HepG2 (cell line): ENCODE data around the gene SRSF7. TPM values are rescaled to one million over a fixed set of nuclear protein-coding genes. Genes with fewer than 3 reads are reported as not detected.

ENCODE experiments used
- CBX1 ChIP-seq: IDR thresholded peaks from one replicate; pipeline ENCODE4 v1.6.1; 2016; ENCODE audit warnings: antibody characterized with exemption, low read depth
- CREB3 ChIP-seq: sonication (generic); formaldehyde crosslinking; IDR thresholded peaks from 2 replicates; pipeline ENCODE4 v1.5.0; 2020; ENCODE audit warnings: missing genetic modification reagents
- HHEX ChIP-seq: IDR thresholded peaks from 2 replicates; pipeline ENCODE4 v1.6.1; 2016; ENCODE audit warnings: control low read depth
- IRF9 ChIP-seq: sonication (generic); formaldehyde crosslinking; IDR thresholded peaks from 2 replicates; pipeline ENCODE4 v1.8.0; 2022; ENCODE audit warnings: missing genetic modification reagents, mild to moderate bottlenecking, borderline replicate concordance
- KAT8 ChIP-seq: IDR thresholded peaks from 2 replicates; pipeline ENCODE4 v1.6.1; 2016; ENCODE audit warnings: missing genetic modification reagents, missing compliant biosample characterization
- KLF13 ChIP-seq: sonication (generic); formaldehyde crosslinking; IDR thresholded peaks from 2 replicates; pipeline ENCODE4 v1.4.0; 2020; ENCODE audit warnings: mild to moderate bottlenecking, missing genetic modification reagents
- NFKBIZ ChIP-seq: IDR thresholded peaks from 2 replicates; pipeline ENCODE4 v1.6.1; 2018; ENCODE audit warnings: missing genetic modification reagents, missing compliant biosample characterization
- NFYC ChIP-seq: IDR thresholded peaks from 2 replicates; pipeline ENCODE4 v1.6.1; 2016; ENCODE audit warnings: missing genetic modification reagents, missing compliant biosample characterization
- SOX13 ChIP-seq, 3 experiments: fragments of 450-650 bp in 1 of 3; sonication (generic) in 1 of 3; formaldehyde crosslinking in 1 of 3; IDR thresholded peaks in 2 of 3; conservative IDR thresholded peaks in 1 of 3; 2 replicates each; pipeline versions ENCODE4 v1.5.0 to v1.6.1; 2016 to 2020; ENCODE audit warnings: antibody characterized with exemption in 1 of 3, mild to moderate bottlenecking in 1 of 3, missing compliant biosample characterization in 1 of 3, missing genetic modification reagents in 1 of 3, moderate library complexity in 1 of 3
- TBX2 ChIP-seq: sonication (generic); formaldehyde crosslinking; IDR thresholded peaks from 2 replicates; pipeline ENCODE4 v1.5.0; 2020; ENCODE audit warnings: missing genetic modification reagents, mild to moderate bottlenecking, borderline replicate concordance
- TBX3 ChIP-seq: fragments of 450-650 bp; IDR thresholded peaks from 2 replicates; pipeline ENCODE4 v1.6.1; 2017; ENCODE audit warnings: antibody characterized with exemption, mild to moderate bottlenecking, inconsistent platforms, borderline replicate concordance
- TOPORS ChIP-seq: sonication (generic); formaldehyde crosslinking; IDR thresholded peaks from 2 replicates; pipeline ENCODE4 v1.8.0; 2023; ENCODE audit warnings: mild to moderate bottlenecking, missing genetic modification reagents
- TP53 ChIP-seq: sonication (generic); formaldehyde crosslinking; conservative IDR thresholded peaks from 2 replicates; pipeline ENCODE4 v1.4.0; 2020; ENCODE audit warnings: missing genetic modification reagents
- U2AF2 ChIP-seq: fragments of 200-400 bp; formaldehyde crosslinking; IDR thresholded peaks from 2 replicates; pipeline ENCODE4 v1.6.1; 2017; ENCODE audit warnings: low read depth, mild to moderate bottlenecking, low read length
- ZBTB4 ChIP-seq: sonication (generic); formaldehyde crosslinking; IDR thresholded peaks from 2 replicates; pipeline ENCODE4 v1.4.0; 2020; ENCODE audit warnings: missing genetic modification reagents, mild to moderate bottlenecking, borderline replicate concordance
- ZFP62 ChIP-seq: sonication (generic); formaldehyde crosslinking; IDR thresholded peaks from 2 replicates; pipeline ENCODE4 v1.4.0; 2020; ENCODE audit warnings: missing genetic modification reagents
- ZMYM4 ChIP-seq: sonication (generic); formaldehyde crosslinking; IDR thresholded peaks from 2 replicates; pipeline ENCODE4 v1.8.1; 2023; ENCODE audit warnings: mild to moderate bottlenecking, missing genetic modification reagents
- ZNF44 ChIP-seq: sonication (generic); formaldehyde crosslinking; IDR thresholded peaks from 2 replicates; pipeline ENCODE4 v1.5.1; 2020; ENCODE audit warnings: mild to moderate bottlenecking, missing genetic modification reagents
- ZNF557 ChIP-seq: sonication (generic); formaldehyde crosslinking; IDR thresholded peaks from 2 replicates; pipeline ENCODE4 v1.4.0; 2020; ENCODE audit warnings: missing genetic modification reagents
- ZNF615 ChIP-seq: sonication (generic); formaldehyde crosslinking; IDR thresholded peaks from 2 replicates; pipeline ENCODE4 v1.5.0; 2020; ENCODE audit warnings: mild to moderate bottlenecking, missing genetic modification reagents, borderline replicate concordance
- polyA plus RNA-seq, 8 experiments: library from polyadenylated mRNA; depleted of rRNA in 3 of 8; stranded (reverse) in 7 of 8; unstranded in 1 of 8; fragments of >200 nt; fragmentation: Illumina TruSeq in 4 of 8; extraction: Trizol in 4 of 8; gene quantifications; 2 replicates each; pipeline versions ENCODE4 v1.2.1 to v1.2.3, GENCODE V29; 2011 to 2016; ENCODE audit warnings: low read depth in 4 of 8, missing spikeins in 1 of 8, mixed read lengths in 1 of 8; ENCODE audit not compliant: insufficient read depth in 1 of 8
- total RNA-seq, 5 experiments: library from RNA; depleted of rRNA; stranded (reverse); fragments of >200 nt; fragmentation: Illumina TruSeq; extraction: Trizol; gene quantifications; 2 replicates each; pipeline ENCODE4 v1.2.3, GENCODE V29; 2016; ENCODE audit warnings: low read depth in 1 of 5
- TF ChIP-seq, protein P1 (sequence below): conservative IDR thresholded peaks from 2 replicates; pipeline ENCODE4 v1.6.1; 2018; ENCODE audit warnings: missing genetic modification reagents
- TF ChIP-seq, protein P2 (sequence below): sonication (generic); formaldehyde crosslinking; IDR thresholded peaks from 2 replicates; pipeline ENCODE4 v1.5.0; 2020; ENCODE audit warnings: missing genetic modification reagents, mild to moderate bottlenecking, borderline replicate concordance

SRSF7 gene
- total and polyA plus RNA-seq, 2 of the 13 experiments (the other 11 are each of a cell fraction or from before 2014, with no cell fraction given), result 172 to 275 TPM

- TF ChIP-seq ZMYM4 (CRISPR knock-in tag) (peak; percentile 55; the same call in 1 of the 2 replicates), CBX1 (no peak), ZNF44 (CRISPR knock-in tag) (0 out of 2 replicates have a peak, but pooled peaks have one; percentile 43), TP53 (CRISPR knock-in tag) (no peak), TBX3 (no peak), KAT8 (CRISPR knock-in tag) (no peak), ZBTB4 (CRISPR knock-in tag) (no peak), CREB3 (CRISPR knock-in tag) (no peak), TOPORS (CRISPR knock-in tag) (no peak), HHEX (CRISPR knock-in tag) (no peak), ZNF557 (CRISPR knock-in tag) (no peak), NFKBIZ (CRISPR knock-in tag) (no peak), KLF13 (CRISPR knock-in tag) (no peak), TBX2 (CRISPR knock-in tag) (no peak), ZFP62 (CRISPR knock-in tag) (no peak), IRF9 (CRISPR knock-in tag) (no peak), NFYC (CRISPR knock-in tag) (no peak), U2AF2 (no peak), ZNF615 (CRISPR knock-in tag) (no peak), SOX13 (IDR thresholded peaks at IDR 0.05) (no peak), SOX13 (CRISPR knock-in tag; conservative IDR thresholded peaks at IDR 0.05 in 1 of 2, IDR thresholded peaks at IDR 0.05 in 1 of 2) (no peak)
- TF ChIP-seq, protein P1, sequence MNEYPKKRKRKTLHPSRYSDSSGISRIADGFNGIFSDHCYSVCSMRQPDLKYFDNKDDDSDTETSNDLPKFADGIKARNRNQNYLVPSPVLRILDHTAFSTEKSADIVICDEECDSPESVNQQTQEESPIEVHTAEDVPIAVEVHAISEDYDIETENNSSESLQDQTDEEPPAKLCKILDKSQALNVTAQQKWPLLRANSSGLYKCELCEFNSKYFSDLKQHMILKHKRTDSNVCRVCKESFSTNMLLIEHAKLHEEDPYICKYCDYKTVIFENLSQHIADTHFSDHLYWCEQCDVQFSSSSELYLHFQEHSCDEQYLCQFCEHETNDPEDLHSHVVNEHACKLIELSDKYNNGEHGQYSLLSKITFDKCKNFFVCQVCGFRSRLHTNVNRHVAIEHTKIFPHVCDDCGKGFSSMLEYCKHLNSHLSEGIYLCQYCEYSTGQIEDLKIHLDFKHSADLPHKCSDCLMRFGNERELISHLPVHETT (CRISPR knock-in tag), result no peak
- TF ChIP-seq, protein P2, sequence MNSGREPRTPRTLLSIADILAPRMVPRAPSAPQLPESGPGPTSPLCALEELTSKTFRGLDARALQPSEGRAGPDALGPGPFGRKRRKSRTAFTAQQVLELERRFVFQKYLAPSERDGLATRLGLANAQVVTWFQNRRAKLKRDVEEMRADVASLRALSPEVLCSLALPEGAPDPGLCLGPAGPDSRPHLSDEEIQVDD, result no peak
These were observed 24.1 kb upstream of the SRSF7 start (continued) for GRCh38 chr2:38775097-38775920.
